ENCODE data around the gene SIN3A.
"Not testable (repeated sequence)": the region's sequence is repeated elsewhere in the genome, so short reads cannot be mapped to it uniquely, and the experiment has no call there.

SIN3A gene

DNA sequence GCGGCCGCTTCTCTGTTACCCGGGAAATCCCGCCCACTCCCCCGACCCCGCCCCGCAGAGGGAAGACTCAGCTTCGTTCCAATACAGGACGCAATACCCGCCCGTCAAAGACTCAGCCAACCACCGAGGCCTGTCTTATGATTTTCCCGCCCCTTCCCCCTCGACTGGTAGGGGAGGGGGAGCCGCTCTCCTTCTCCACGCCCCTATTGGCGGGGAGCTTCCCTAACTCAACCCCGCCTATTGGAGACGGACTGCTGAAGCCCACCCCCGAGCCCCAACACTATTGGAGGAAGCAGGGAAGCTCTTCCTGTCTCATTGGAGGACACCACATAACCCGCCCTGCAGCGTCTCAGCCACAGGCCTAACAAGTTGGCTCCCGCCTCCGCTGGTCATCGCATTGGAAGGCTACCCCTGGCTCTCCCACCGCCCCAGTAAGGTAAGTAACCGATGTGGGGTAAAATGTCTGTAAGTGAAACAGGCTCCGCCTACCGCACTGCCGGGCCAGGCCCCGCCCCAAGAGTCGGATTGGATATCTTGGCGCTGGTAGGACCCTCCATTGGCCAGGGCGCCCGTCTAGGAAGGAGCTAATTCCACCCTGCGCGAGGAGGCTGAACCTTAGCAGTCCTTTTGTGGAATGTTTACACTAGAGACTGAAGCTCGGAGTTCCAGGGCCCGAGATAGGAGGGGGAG is at the start of gene SIN3A:
Gene SIN3A (minus strand): TSS at position 17 of the 690 bp plus-strand sequence. CDS start 21,315 bp downstream, outside the sequence.
- peak; percentile 100 for DNase-seq

DNA sequence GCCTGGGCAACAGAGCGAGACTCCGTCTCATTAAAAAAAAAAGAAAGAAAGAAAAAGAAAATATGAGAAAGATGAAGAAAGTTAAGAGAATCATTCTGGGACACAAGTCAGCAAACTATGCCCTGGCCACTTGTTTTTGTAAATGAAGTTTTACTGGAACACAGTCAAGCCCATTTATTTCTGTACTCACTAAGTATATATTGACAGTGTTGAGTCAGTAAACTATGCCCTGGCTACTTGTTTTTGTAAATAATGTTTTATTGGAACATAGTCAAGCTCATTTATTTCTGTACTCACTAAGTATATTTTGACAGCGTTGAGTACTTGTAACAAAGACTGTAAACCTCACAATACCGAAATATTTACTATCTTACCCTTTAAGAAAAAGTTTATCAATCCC is 42.2 kb upstream of the SIN3A start:
- no peak for DNase-seq

DNA sequence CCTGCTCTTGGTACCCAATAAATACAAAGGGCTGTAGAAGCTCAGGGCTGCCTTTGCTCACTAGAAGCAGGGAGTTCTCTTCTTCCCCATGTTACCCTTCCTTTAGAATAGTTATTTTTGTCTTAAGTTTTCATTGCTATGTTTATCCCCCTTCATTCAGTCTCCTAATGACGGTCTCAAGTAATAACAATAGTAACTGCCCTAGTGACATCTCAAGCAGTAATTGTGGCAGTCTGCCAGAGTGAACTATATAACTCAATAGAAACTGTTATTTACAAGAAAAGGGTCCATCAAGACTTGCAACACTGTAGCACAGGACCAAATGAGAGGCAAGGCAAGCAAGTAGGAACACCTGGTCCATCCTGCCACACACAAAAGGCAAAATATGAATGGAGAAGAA is 32.5 kb upstream of the SIN3A start:
- DNase-seq: no peak

DNA sequence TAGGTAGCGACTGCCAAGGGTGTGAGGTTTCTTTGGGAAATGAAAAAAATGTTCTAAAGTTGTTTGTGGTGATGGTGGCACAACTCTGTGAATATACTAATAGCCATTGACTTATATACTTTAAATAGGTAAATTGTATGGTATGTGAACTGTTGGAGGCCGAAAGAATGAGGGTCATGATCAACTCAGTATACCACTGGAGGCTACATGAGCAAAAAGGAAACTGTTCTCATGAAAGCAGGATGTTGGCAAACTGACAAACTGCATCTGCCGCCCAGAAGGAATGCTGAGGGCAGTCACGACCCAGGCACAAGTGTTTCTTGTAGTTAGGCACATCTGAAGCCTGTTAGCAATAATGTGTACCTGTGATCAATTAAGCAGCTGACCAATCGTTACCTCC is 32.1 kb upstream of the SIN3A start:
- not testable (repeated sequence) for DNase-seq

DNA sequence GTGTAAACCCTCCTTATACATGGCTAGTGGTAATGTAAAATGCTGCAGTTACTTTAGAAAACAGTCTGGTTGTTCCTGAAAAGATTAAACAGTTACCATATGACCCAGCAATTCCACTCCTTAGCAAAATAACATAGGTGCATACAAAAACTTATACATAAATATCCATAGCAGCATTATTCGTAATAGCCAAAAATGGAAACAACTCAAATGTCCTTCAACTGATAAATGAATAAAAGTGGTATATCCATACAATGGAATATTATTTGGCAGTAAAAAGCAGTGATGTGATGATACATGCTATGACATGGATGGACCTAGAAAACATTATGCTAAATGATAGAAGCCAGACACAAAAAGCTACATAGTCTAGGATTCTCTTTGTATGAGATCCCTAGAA is 31.6 kb upstream of the SIN3A start:
- no peak for DNase-seq

DNA sequence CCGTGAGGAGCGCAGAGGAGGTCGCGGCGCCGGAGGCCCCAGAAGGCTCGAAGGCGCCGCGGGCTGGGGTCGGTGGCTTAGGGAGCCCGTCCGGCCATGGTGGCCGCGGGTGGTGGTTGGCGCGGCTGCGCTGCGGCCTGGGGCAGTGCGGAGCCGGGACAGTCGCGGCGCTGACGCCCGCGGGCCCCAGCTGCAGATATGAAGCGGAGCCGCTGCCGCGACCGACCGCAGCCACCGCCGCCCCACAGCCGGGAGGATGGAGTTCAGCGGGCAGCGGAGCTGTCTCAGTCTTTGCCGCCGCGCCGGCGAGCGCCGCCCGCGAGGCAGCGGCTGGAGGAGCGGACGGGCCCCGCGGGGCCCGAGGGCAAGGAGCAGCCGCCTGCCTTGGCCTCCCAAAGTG is 29.0 kb upstream of the SIN3A start:
- DNase-seq: not testable (repeated sequence)

DNA sequence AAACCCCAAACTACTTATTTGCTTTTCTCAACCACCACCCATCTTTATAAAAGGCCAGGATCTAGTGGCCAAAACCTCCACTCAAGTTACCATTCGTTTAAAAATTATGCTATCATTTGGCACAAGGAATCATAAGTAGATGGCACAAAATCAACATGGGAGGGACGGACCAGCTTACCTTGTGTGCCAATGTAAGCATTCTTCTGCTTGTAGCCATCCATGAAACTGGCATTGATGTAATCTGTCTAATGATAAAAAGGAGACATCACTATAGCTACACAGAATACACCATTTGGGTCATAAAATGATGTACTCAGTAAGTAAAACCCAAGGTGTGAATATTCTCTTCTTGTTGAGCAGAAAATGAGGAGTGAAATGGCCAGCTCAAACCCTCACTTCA is 28.2 kb upstream of the SIN3A start:
- DNase-seq: no peak

DNA sequence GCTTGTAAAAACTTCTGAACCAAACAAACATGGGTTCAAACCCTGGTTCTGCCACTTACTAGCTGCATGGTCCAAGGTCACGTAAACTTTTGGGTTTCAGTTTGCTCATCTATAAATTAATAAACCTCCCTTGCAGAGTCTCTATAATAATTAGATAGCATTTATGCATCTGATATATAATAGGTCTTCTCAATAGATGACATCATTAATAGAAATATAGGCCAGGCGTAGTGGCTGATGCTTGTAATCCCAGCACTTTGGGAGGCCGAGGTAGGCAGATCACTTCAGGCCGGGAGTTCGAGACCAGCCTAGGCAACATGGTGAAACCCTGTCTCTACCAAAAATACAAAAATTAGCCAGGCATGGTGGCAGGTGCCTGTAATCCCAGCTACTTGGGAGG is 25.6 kb upstream of the SIN3A start:
- DNase-seq: not testable (repeated sequence)

DNA sequence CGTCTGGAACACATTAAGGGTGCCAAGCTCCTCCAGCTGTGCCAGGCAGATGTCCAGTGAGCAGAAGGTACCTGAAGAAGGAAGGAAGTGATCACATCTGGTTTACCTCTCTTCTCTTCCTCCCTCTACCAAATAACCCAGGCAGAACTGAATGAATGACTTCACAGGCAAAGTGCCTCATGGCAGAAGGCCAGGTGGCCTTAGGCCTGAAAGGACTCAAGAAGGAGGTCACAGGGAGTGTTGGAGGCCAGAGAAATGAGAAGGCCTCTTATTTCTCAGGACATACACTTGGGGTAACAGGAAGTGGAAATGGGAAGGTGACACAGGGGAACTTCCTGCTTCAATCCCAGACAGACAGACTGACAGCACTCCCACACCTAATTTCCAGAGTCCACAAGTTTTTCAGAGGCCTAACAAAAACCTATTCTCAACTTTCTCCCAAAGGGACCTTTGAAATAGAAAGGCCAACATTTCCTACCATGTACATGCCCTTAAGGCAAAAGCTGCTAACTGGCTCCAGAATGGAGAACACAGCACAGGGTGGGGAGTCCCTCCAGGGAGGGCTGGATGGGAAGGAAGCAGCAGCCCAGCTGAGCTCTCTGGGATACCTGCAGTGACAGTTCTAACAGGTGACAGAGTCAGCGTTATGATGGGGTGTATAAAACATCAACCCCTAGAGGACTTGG is 17.6 kb upstream of the SIN3A start:
- no peak for DNase-seq

DNA sequence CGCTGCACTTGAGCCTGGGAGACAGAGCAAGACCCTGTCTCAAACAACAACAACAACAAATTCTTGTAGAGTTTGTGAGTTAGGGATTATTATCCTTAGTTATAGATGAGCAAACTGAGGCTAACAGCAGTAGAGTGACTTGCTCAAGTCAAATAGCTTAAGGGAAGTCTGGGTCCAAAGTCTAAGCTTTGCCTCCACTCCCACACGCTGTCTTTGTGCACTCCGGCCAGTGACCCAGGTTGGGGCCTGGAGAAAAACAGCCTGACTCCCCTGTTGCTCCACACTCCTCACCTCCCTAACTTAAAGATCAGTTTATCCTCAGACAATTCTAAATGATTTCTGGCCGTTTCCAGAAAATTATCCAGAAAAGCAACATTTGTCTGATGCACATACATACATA is 9.2 kb upstream of the SIN3A start:
- DNase-seq: no peak

DNA sequence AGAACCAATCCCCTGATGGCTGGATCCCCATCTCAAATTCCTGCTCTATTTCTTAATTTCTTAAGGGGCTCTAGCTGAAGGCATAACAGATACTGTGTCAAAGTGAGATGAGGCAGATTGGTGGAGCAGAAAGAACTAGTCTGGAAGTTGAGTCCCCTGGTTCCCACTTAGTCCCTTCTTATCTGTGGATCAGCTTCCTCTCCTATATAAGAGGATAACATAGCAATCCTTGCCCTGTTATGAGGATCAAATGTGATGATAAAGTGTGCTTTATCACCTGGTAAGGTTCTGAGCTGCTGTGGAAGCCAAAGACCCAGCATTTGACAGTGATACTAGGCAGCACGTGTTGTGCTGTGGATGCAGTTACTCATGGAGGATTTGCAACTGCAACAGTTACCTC is 8.1 kb upstream of the SIN3A start:
- DNase-seq: no peak

DNA sequence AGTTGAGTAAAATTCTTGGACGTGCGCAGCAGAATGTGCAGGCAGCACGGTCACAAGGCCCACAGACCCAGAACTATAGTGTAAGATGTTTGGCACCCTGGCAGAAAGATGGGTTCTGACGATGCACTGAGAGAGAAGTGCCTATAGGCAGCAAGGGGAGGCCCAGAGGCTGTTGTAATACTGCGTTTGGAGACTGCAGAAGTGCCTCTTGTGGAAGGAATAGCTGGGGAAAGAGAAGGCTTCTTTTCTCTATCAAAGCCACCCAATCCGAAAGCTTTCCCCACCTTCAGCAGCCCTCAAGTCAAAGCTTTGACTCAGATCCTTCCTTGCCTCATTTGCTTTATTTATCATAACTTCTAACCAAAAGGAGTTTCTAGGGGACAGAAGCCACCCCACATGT is 5.2 kb upstream of the SIN3A start:
- DNase-seq: peak; percentile 42

DNA sequence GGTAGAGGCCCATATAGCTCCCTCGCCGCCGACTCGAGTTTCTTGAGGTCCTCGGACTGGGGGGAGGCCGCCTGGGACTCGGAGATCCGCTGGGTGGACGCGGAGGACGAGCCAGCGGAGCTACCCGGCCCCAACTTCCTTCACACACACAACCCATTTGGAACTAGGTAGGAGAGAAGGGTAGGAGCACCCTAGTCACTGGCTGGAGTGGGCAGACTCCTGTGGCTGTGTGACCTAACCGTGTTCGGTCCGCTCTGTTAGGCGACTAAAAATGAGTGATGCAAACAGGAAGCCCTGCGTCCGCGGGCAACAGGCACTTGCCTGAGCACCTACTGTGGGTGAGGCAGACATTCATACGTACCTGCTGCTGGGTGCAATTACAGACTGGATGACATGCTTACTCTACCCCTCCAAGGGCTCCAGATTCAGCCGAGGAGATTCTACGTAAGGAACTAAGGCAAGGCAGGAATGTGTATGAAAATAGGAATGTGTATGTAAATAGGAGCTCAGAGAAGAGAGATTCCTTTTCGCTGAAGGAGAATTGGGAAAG is 4.6 kb upstream of the SIN3A start:
- DNase-seq: peak; percentile 53

DNA sequence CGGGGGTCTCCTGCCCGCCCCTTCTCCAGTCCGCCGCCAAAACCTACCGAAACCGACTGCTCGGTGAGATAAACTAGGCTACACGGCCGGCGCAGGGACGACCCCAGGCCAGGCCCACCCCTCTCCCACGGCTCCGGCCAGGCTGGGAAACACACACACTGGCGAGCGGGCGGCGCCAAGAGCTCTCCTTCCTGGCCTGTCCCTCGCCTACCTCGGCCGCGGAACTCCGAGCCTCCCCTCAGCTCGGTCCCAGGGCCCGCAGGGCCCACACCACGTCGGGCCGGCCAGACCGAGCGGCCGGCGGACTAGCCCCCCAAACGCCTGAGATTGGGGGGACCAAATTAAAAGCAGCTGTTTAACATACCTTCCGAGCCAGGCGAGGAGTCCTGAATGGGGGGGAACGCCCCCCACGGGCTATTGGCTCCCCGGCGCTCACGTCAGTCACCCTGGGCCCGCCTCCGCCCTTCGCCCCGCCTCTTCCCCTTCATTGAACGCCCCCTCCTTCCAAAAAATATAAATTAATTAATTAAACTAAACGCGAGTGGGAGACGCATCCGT is 4.0 kb upstream of the SIN3A start:
- DNase-seq: peak; percentile 67

DNA sequence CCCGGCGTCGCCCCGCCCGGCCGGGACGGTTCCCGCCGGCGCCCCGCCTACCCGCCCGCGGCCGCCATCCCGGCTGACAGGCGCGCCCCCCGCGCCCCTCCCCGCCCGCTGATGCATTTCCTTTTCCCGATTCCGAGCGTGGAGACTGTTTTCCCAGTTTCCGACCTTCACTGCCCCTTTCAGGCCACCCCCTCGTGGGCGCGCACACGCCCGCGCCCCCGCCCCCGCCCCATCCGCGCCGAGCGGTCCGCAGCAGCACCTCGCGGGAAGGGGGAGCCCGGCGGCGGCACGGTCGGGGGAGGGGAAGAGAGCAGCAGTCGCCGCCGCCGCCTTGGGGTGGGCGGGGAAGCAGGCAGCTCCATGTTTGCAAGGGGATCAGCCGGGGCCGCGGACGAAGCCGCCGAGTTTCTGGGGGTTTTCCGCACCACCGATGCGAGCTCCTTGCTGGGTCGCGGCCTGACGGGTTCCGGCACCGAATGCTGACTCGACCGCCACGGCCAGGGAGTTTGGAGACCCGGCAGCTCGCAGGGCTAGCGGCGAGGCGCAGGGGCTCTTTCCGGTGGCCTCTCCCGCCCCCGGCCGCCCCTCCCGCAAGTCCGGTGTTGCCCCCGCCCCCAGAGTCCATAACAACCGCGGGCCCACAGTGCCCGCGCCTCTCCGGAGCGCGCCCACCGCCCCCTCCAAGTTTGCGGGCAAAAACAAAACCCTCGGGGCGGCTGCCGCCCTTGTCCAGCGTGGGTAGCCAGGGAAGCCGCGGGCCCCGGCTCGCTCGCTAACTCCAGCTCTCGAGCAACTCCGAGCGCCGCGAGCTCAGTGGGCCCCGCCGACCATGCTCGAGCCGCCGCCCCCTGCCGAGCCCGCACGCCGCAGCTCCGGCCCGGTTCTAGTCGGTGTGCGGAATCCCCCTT is 3.2 kb upstream of the SIN3A start:
- DNase-seq: no peak

DNA sequence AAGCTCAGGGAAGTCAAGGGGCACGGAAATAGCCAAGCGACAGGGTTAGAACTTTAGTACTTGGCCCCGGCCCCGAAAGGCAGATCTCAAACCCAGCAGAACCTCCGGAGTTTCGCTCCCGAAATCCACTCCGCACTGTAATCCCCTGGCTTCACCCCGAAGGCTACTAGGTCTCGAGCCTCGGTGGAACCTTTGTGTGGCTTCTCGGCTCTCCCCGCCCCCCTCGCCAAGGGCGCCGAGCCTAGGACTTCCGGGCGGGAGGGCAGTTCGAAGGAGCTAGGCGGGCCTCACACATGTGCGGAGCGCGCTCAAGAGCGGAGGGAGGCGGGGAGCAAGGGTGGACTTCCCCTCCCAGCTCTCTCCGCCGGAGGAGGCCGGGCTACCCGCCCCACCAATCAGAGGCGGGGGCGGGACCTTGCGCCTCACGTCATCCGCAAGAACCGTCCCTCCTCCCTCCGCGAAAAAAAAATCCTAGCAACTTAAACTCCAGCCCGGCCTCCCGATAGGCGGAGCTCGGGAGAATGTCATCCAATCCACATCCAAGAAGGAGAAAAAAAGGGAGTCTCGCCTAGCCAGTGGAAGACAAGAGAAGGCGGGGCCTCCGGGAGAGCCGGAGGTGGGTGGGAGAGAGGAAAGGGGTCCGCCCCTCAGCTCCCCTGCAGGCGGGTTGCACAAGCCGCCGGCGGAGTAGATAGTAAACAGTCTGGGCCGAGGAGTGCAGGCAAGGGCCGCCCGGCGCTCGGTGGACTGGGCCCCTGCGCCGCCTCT is 2.4 kb upstream of the SIN3A start:
- DNase-seq: peak; percentile 100

DNA sequence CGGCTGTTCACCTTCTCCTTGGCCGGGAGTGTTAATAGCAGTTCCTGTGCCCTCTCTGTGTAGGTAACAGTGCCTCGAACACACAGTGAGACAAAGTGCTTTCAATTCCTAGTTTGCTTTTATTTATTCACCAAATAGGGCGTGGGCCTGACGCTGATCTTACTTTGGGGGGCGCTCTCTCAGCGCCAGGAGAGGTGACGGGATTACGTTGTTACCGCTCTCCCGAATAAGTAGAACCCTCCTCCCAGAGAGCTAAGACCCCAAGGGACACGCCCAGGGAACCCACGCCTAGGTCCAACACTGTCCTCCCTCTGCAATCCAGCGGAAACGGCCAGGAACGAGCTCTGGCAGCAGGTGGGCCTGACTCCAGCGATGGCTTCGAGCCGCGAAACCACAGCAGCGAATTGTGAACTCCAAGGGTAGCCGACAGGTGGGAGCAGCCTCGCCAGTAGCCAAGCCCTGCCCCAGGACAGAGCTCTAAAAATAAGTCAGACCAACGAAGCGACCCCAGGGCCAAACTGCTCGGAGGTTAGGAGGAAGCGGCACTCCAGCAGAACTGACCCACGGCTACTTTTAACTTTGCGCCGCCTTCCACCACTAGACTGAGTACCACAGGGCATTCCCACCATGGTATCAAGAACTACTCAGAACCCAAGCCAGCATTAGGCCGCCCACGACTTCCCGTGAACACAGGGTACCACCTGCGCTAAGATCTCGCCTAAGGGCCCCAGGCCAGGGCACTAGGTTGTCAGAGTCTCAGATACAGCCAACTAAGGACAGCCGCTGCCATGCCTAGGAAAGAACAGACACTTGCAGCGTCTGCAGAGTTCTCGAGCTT is 1.6 kb upstream of the SIN3A start:
- peak; percentile 73 for DNase-seq

DNA sequence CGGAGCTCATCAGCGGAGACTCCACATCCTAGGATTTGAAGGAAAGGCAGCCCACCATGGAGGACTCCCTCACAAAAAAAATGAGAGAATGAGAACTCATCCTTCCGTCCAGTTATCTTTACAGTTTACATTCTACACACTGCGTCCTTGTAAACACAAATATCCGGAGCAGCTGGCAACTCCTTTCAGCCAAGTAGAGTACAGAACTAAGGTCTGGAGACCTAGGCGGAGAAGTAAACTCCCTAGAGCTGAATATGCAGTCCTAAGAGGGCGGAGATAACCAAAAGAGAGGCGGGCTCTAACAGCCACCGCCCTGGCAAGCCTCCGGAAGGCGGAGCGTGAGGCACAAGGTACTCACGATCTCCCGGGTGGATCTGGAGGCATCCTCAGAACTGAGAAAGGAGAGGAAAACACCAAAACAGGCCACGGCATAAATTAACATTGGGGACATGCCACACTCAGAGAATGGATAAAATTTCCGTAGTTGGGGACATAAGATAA is 924 bp upstream of the SIN3A start:
- peak; percentile 82 for DNase-seq

DNA sequence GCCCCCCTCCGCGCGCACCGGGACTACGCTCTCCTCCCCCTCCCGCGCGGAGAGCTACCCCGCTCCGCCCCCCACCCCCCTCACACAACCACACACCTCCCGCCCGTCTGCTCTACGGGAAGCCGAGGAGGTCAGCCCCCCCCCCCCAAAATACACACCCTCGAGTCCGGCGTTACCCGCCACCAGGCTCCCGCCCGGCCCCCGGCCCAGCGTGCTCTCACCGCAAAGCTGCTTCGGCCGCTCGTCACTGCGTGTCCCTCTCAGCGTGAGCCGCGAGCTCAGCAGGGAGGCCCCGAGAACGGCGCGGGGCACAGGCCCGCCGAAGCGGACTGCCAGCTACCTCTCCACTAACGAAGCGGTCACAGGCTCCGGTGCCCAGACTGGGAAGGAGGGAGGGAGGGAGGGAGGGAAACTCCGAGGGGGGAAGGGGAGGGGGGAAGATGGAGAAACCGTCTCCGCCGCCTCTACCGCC is 252 bp downstream of the SIN3A start:
- no peak for DNase-seq

DNA sequence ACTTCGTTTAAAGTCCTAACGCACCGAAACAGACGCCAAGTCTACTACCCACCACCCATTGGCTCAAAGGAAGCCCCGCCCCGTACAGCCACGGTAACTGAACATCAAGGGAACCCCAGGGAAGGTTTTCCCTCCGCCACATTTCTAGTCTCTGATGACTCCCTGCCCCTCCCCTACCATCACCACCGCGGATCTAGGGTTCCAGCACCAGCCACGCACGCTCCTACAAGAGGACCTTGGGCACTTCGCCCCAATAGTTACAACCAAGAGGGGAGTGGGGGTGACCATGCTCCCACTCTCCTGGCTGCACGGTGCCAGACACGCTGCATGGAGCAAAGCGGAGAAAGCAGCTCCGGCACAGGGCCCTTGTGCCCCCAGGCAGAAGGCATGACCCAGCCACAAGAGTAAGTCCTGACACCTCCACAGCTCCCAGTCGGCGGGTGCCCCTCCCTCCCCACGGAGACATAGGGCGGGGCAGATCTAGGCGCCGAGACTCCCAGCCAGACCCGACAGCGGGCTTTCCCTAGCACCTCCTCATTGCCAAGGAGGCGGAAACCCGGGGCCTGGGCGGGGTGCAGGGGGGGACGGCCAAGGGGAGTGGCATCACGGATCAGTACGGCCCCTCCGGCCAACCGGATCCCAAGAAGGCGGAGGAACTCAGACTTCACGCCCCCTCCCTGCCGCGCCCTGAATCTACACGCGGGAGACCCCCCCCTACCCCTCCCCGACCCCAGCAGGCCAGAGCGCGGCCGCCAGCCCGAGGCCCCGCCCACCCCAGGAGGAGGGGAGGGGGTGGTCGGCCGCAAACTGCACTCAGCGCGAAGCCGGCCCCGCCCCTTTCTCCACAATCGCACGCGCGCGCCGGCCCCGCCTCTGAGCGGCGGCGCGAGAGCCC is 936 bp downstream of the SIN3A start:
- DNase-seq: peak; percentile 94

Data from MV-4-11 (cell line).